HCT116 (cell line): ENCODE measurements around the gene DPH1. TPM values are rescaled to one million over a fixed set of nuclear protein-coding genes. Genes with fewer than 3 reads are reported as not detected.
"Not testable (repeated sequence)": the region's sequence is repeated elsewhere in the genome, so short reads cannot be mapped to it uniquely, and the experiment has no call there.

Experiments
- ATAC-seq: fragments of 200-7000 bp; cut with Tn5 transposase; 2 replicates; pipeline ENCODE4 v1.9.1; 2020; ENCODE audit warnings: mild to moderate bottlenecking, moderate library complexity
- BruUV-seq: library from RNA; stranded (reverse); fragments of 400-500 nt; replicated peaks from 2 replicates; lab custom pipeline; 2021; lab: Mats Ljungman, UMichigan
- CTCF ChIA-PET: fragments of 300-600 bp; sonication (Branson Sonifier 250); formaldehyde crosslinking; loops from one replicate; lab custom pipeline; 2021; ENCODE audit warnings: antibody characterized with exemption; lab: Charles Lee
- POLR2A ChIA-PET: fragments of 300-600, 350-600 bp; sonication (Branson Sonifier 250); formaldehyde crosslinking; loops from one replicate; lab custom pipeline; 2021; ENCODE audit warnings: antibody characterized with exemption; lab: Charles Lee
- RAD21 ChIA-PET, 2 experiments: fragments of 300-600 bp; sonication (Branson Sonifier 250); formaldehyde crosslinking; loops; one replicate each; lab custom pipeline; 2023; ENCODE audit warnings: low total read pairs in 2 of 2; ENCODE audit not compliant: uncharacterized antibody in 2 of 2, unreplicated experiment in 2 of 2, low non-redundant PET in 1 of 2; lab: Charles Lee
- DNase-seq: peaks from one replicate; pipeline ENCODE4 v3.0.0-alpha.2; 2010; ENCODE audit warnings: low read depth, low spot score
- H2AFZ ChIP-seq: fragments of 200-600 bp; shearing (Covaris generic), sonication (generic); 2 replicates; pipeline ENCODE4 v1.6.1; 2017; ENCODE audit warnings: low read depth, mixed run types, mixed read lengths, antibody characterized with exemption, low read length; ENCODE audit not compliant: poor library complexity, severe bottlenecking
- H3K27ac ChIP-seq: 2 replicates; pipeline ENCODE4 v1.5.1; 2012; ENCODE audit warnings: low read depth, low read length
- H3K27me3 ChIP-seq: fragments of 200-600 bp; sonication (generic); 2 replicates; pipeline ENCODE4 v1.6.1; 2016; ENCODE audit warnings: mixed run types, low read length, mixed read lengths; ENCODE audit not compliant: insufficient read depth
- H3K36me3 ChIP-seq, 2 experiments: fragments of 200-500 bp in 1 of 2; fragments of 200-600 bp in 1 of 2; sonication (Bioruptor generic) in 1 of 2; sonication (generic) in 1 of 2; 2 replicates each; pipeline versions ENCODE4 v1.5.1 to v1.6.1; 2014 to 2016; ENCODE audit warnings: low read length in 2 of 2, inconsistent platforms in 1 of 2, mixed read lengths in 1 of 2, mixed run types in 1 of 2; ENCODE audit not compliant: insufficient read depth in 2 of 2, control insufficient read depth in 1 of 2
- H3K4me1 ChIP-seq, 2 experiments: fragments of 200-600 bp in 1 of 2; sonication (generic) in 1 of 2; 2 replicates each; pipeline versions ENCODE4 v1.5.1 to v1.6.1; 2012 to 2017; ENCODE audit warnings: low read length in 2 of 2, inconsistent platforms in 1 of 2, mild to moderate bottlenecking in 1 of 2, mixed read lengths in 1 of 2, mixed run types in 1 of 2, moderate library complexity in 1 of 2; ENCODE audit not compliant: insufficient read depth in 2 of 2, control insufficient read depth in 1 of 2
- H3K4me2 ChIP-seq: fragments of 200-600 bp; sonication (generic); 2 replicates; pipeline ENCODE4 v1.6.1; 2017; ENCODE audit warnings: mixed run types, low read length, mixed read lengths
- H3K4me3 ChIP-seq, 2 experiments: fragments of 200-600 bp in 1 of 2; sonication (generic) in 1 of 2; replicated peaks in 1 of 2; 2 replicates each; pipeline ENCODE4 v1.5.1; 2011 to 2016; ENCODE audit warnings: low read length in 2 of 2, control low read depth in 1 of 2, low read depth in 1 of 2, mild to moderate bottlenecking in 1 of 2, mixed read lengths in 1 of 2, mixed run types in 1 of 2
- H3K79me2 ChIP-seq: fragments of 200-600 bp; sonication (generic); 2 replicates; pipeline ENCODE4 v1.6.1; 2017; ENCODE audit warnings: mild to moderate bottlenecking, mixed run types, low read length, moderate library complexity, mixed read lengths; ENCODE audit not compliant: insufficient read depth
- H3K9ac ChIP-seq: fragments of 200-600 bp; sonication (generic); 2 replicates; pipeline ENCODE4 v1.6.1; 2016; ENCODE audit warnings: low read length, mixed read lengths
- H3K9me2 ChIP-seq: fragments of 200-600 bp; sonication (generic), shearing (Covaris generic); 2 replicates; pipeline ENCODE4 v1.6.1; 2017; ENCODE audit warnings: mixed run types, mild to moderate bottlenecking, moderate library complexity; ENCODE audit not compliant: insufficient read depth
- H3K9me3 ChIP-seq, 2 experiments: fragments of 200-500 bp in 1 of 2; fragments of 200-600 bp in 1 of 2; sonication (Bioruptor generic) in 1 of 2; sonication (generic) in 1 of 2; 2 replicates each; pipeline ENCODE4 v1.6.1; 2014 to 2017; ENCODE audit warnings: low read length in 2 of 2, mixed read lengths in 2 of 2, inconsistent platforms in 1 of 2, low read depth in 1 of 2, mild to moderate bottlenecking in 1 of 2, mixed run types in 1 of 2, moderate library complexity in 1 of 2; ENCODE audit not compliant: control insufficient read depth in 1 of 2, insufficient read depth in 1 of 2
- H4K20me1 ChIP-seq: fragments of 200-600 bp; sonication (generic), shearing (Covaris generic); 2 replicates; pipeline ENCODE4 v1.6.1; 2017; ENCODE audit warnings: mixed run types, mild to moderate bottlenecking, moderate library complexity; ENCODE audit not compliant: insufficient read depth
- ATF3 ChIP-seq: IDR thresholded peaks from 2 replicates; pipeline ENCODE4 v1.6.1; 2012
- CEBPB ChIP-seq: IDR thresholded peaks from 2 replicates; pipeline ENCODE4 v1.6.1; 2012; ENCODE audit warnings: low read depth
- EGR1 ChIP-seq: IDR thresholded peaks from 2 replicates; pipeline ENCODE4 v1.6.1; 2012; ENCODE audit warnings: low read depth
- ELF1 ChIP-seq: IDR thresholded peaks from 2 replicates; pipeline ENCODE4 v1.6.1; 2012; ENCODE audit warnings: low read depth, borderline replicate concordance
- FOSL1 ChIP-seq: IDR thresholded peaks from 2 replicates; pipeline ENCODE4 v1.6.1; 2012; ENCODE audit warnings: low read depth
- JUND ChIP-seq: IDR thresholded peaks from 2 replicates; pipeline ENCODE4 v1.6.1; 2012
- MAX ChIP-seq: IDR thresholded peaks from 2 replicates; pipeline ENCODE4 v1.6.1; 2012
- POLR2A ChIP-seq: IDR thresholded peaks from 2 replicates; pipeline ENCODE4 v1.7.0; 2011; ENCODE audit warnings: borderline replicate concordance; ENCODE audit not compliant: insufficient read depth, insufficient read length; ENCODE audit errors: extremely low read depth
- SIN3A ChIP-seq: IDR thresholded peaks from 2 replicates; pipeline ENCODE4 v1.6.1; 2012; ENCODE audit warnings: low read depth
- SRF ChIP-seq: IDR thresholded peaks from 2 replicates; pipeline ENCODE4 v1.6.1; 2012; ENCODE audit warnings: low read depth
- ZFX ChIP-seq: fragments of 450-650 bp; IDR thresholded peaks from 2 replicates; pipeline ENCODE4 v1.6.1; 2017
- ZNF274 ChIP-seq: fragments of 200-500 bp; sonication (Bioruptor generic); IDR thresholded peaks from 2 replicates; pipeline ENCODE4 v1.6.1; 2014; ENCODE audit warnings: mild to moderate bottlenecking, low read depth, low read length, inconsistent platforms
- intact Hi-C: fragments of 100-400 bp; cut with micrococcal nuclease; formaldehyde crosslinking; loops from 2 replicates; pipeline ENCODE4 v1.10.0; 2022
- total RNA-seq: library from RNA; stranded (reverse); gene quantifications from one replicate; pipeline ENCODE4 v1.2.1, GENCODE V29; 2021; ENCODE audit not compliant: unreplicated experiment
- TF ChIP-seq, protein P1 (sequence below): IDR thresholded peaks from 2 replicates; pipeline ENCODE4 v1.6.1; 2011; ENCODE audit warnings: mild to moderate bottlenecking, low read length, moderate library complexity; ENCODE audit not compliant: insufficient replicate concordance; ENCODE audit errors: extremely low read depth

DPH1 gene
- total RNA-seq, 1 experiment from 2014 or later: 47.2 TPM

DNA sequence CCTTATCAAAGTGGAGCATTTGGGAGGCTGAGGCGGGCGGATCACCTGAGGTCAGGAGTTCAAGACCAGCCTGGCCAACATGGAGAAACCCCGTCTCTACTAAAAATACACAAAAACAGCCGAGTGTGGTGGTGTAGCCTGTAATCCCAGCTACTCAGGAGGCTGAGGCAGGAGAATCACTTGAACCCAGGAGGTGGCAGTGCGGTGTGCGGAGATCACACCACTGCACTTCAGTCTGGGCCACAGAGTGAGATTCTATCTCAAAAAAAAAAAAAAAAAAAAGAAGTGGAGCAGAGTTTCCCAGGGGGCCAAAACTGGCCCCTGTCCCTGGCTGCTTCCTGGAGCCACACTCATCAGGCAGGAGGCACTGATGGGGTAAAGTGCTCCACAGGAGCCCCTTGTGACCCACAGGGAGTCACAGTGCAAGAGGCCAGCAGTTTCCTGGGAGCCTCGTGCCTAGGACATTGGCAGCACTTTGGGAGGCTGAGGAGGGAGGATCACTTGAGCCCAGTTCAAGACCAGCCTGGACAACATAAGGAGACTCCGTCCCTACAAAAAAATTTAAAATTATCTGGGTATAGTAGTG is 49.2 kb upstream of the DPH1 start (continued):
- no peak for TF ChIP-seq CEBPB
- no peak for TF ChIP-seq ATF3
- no peak for TF ChIP-seq POLR2A
- TF ChIP-seq ZFX: no peak

DNA sequence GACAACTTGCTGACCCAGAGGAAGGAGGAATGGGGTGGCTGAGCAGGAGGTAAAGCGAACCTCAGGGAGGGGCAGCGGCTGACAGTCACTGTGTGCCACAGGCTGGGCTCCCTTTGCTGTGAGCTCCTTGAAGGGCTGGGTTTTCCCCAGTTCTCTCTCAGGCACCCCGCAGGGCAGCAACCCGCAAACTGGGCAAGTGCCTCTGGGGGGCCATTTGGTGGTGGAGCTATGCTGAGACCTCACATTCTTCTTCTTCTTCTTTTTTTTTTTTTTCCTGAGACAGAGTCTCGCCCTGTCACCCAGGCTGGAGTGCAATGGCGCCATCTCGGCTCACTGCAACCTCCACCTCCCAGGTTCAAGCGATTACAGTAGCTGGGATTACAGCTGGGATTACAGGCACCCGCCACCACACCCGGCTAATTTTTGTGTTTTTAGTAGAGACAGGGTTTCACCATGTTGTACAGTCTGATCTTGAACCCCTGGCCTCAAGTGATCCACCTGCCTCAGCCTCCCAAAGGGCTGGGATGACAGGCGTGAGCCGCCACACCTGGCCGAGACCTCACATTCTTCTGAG is 47.1 kb upstream of the DPH1 start:
- H3K79me2 ChIP-seq, H3K4me3 ChIP-seq, H3K36me3 ChIP-seq, ATAC-seq, H4K20me1 ChIP-seq, H3K27ac ChIP-seq, DNase-seq, intact Hi-C loops, H3K4me1 ChIP-seq, H3K9me3 ChIP-seq, CTCF ChIA-PET, H3K9ac ChIP-seq, H2AFZ ChIP-seq, BruUV-seq, H3K4me2 ChIP-seq, H3K9me2 ChIP-seq, RAD21 ChIA-PET, H3K27me3 ChIP-seq: not testable (repeated sequence)
- POLR2A ChIA-PET: interaction anchor here (0.7 kb wide), 1 partner anchor 68 kb away, joined by 3 read pairs; no protein-coding TSS in a partner anchor

DNA sequence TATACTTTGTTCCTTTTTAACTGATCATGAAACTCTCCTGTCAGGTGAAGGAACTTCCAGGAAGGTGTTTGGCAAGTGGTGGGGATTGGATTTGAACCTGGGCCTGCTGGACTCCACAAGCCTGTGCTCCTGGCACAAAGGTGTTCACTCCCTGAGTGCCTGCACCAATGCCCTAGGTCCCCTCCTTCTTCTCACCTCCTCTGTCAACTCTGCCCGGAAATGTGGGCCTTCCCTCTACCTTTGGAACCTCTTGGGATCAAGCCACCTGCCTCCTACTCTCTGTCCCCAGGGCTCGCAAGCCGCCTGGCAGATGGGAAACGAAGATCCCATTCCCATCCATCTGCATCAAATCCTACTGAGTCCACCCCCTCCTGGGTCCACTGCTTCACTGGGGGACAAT is 44.9 kb upstream of the DPH1 start:
- ATAC-seq: no peak
- ChIA-PET CTCF (no interaction called here), RAD21 (no interaction called here)
- TF ChIP-seq SRF (no peak), EGR1 (no peak), JUND (no peak), FOSL1 (no peak), ZNF274 (no peak), ATF3 (no peak), ELF1 (no peak), MAX (no peak), CEBPB (no peak), ZFX (no peak), SIN3A (no peak)
- TF ChIP-seq, protein P1, sequence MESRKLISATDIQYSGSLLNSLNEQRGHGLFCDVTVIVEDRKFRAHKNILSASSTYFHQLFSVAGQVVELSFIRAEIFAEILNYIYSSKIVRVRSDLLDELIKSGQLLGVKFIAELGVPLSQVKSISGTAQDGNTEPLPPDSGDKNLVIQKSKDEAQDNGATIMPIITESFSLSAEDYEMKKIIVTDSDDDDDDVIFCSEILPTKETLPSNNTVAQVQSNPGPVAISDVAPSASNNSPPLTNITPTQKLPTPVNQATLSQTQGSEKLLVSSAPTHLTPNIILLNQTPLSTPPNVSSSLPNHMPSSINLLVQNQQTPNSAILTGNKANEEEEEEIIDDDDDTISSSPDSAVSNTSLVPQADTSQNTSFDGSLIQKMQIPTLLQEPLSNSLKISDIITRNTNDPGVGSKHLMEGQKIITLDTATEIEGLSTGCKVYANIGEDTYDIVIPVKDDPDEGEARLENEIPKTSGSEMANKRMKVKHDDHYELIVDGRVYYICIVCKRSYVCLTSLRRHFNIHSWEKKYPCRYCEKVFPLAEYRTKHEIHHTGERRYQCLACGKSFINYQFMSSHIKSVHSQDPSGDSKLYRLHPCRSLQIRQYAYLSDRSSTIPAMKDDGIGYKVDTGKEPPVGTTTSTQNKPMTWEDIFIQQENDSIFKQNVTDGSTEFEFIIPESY: no peak

More for the DNA sequence above, 44.9 kb upstream of the DPH1 start:
- no peaks in the 10 kb centered on the region for H3K27me3 ChIP-seq
- H3K9me2 ChIP-seq: no peaks in the 10 kb centered on the region
- H2AFZ ChIP-seq: no peak overlapping the region
- DNase-seq: no peak
- intact Hi-C loops: no loop called here
- peaks cover 3 to 26% of the 10 kb centered on the region in 2 experiments for H3K4me1 ChIP-seq
- H3K79me2 ChIP-seq: no peaks in the 10 kb centered on the region
- H3K36me3 ChIP-seq: no peaks in the 10 kb centered on the region
- no peaks in the 10 kb centered on the region for H4K20me1 ChIP-seq
- H3K4me2 ChIP-seq: no peak overlapping the region
- no peaks in the 10 kb centered on the region for H3K9me3 ChIP-seq
- H3K4me3 ChIP-seq: no peak overlapping the region
- no peak overlapping the region for H3K27ac ChIP-seq
- BruUV-seq: no TSS peak
- H3K9ac ChIP-seq: no peak overlapping the region
- POLR2A ChIA-PET: no interaction called here
